PC-9 (cell line): ENCODE measurements around the gene EIF4E1B. TPM values are rescaled to one million over a fixed set of nuclear protein-coding genes. Genes with fewer than 3 reads are reported as not detected.

Source experiments
- BruUV-seq: library from RNA; stranded (reverse); fragments of 400-500 nt; replicated peaks from 2 replicates; lab custom pipeline; 2021; lab: Mats Ljungman, UMichigan
- CTCF ChIA-PET: fragments of 300-600 bp; sonication (Branson Sonifier 250); formaldehyde crosslinking; loops from one replicate; lab custom pipeline; 2022; ENCODE audit warnings: antibody characterized with exemption; lab: Charles Lee
- POLR2A ChIA-PET: fragments of 300-600 bp; sonication (Branson Sonifier 250); formaldehyde crosslinking; loops from one replicate; lab custom pipeline; 2022; ENCODE audit warnings: antibody characterized with exemption; ENCODE audit not compliant: unreplicated experiment; lab: Charles Lee
- DNase-seq, 2 experiments: peaks; one replicate each; pipeline versions ENCODE4 v3.0.0 to v3.0.0-alpha.2; 2015 to 2022; ENCODE audit warnings: mixed read lengths in 1 of 2
- H2AFZ ChIP-seq: fragments of 200-600 bp; sonication (generic); 2 replicates; pipeline ENCODE4 v1.8.1; 2017; ENCODE audit warnings: antibody characterized with exemption
- H3F3A ChIP-seq: fragments of 200-600 bp; sonication (generic); 2 replicates; pipeline ENCODE4 v1.8.1; 2017; ENCODE audit warnings: antibody characterized with exemption, mild to moderate bottlenecking, low read depth; ENCODE audit not compliant: insufficient read depth
- H3K27ac ChIP-seq: fragments of 200-600 bp; sonication (generic); 2 replicates; pipeline ENCODE4 v1.6.1; 2016; ENCODE audit warnings: mixed run types
- H3K27me3 ChIP-seq: fragments of 200-600 bp; sonication (generic); 2 replicates; pipeline ENCODE4 v1.6.1; 2016; ENCODE audit warnings: low read depth, mixed run types; ENCODE audit not compliant: insufficient read depth
- H3K36me3 ChIP-seq: fragments of 200-600 bp; sonication (generic); 2 replicates; pipeline ENCODE4 v1.6.1; 2016; ENCODE audit warnings: low read depth, mixed run types
- H3K4me1 ChIP-seq: fragments of 200-600 bp; sonication (generic); replicated peaks from 2 replicates; pipeline ENCODE4 v1.6.1; 2016; ENCODE audit warnings: mixed run types; ENCODE audit not compliant: insufficient read depth
- H3K4me2 ChIP-seq: fragments of 200-600 bp; sonication (generic); 2 replicates; pipeline ENCODE4 v1.6.1; 2017; ENCODE audit warnings: mixed run types
- H3K4me3 ChIP-seq: fragments of 200-600 bp; sonication (generic); 2 replicates; pipeline ENCODE4 v1.6.1; 2016; ENCODE audit warnings: mixed run types
- H3K79me2 ChIP-seq: fragments of 200-600 bp; sonication (generic); 2 replicates; pipeline ENCODE4 v1.6.1; 2017; ENCODE audit warnings: low read depth, mixed run types
- H3K9me2 ChIP-seq: fragments of 200-600 bp; sonication (generic); 2 replicates; pipeline ENCODE4 v1.8.1; 2017; ENCODE audit warnings: mild to moderate bottlenecking; ENCODE audit not compliant: insufficient read depth
- H3K9me3 ChIP-seq: fragments of 200-600 bp; sonication (generic); 2 replicates; pipeline ENCODE4 v1.8.1; 2016; ENCODE audit warnings: low read depth; ENCODE audit not compliant: insufficient read depth
- H4K20me1 ChIP-seq: fragments of 200-600 bp; sonication (generic); 2 replicates; pipeline ENCODE4 v1.8.1; 2017; ENCODE audit not compliant: insufficient read depth
- EZH2 ChIP-seq: fragments of 200-600 bp; sonication (generic); IDR thresholded peaks from 2 replicates; pipeline ENCODE4 v1.8.0; 2017; ENCODE audit warnings: antibody characterized with exemption, low read depth
- intact Hi-C: fragments of 100-400 bp; cut with micrococcal nuclease; formaldehyde crosslinking; loops from one replicate; pipeline ENCODE4 v1.10.0; 2022; ENCODE audit not compliant: unreplicated experiment
- total RNA-seq: library from RNA; stranded (reverse); gene quantifications from 2 replicates; pipeline ENCODE4 v1.2.3, GENCODE V29; 2021
- TF ChIP-seq, protein P1 (sequence below): fragments of 200-600 bp; sonication (generic); conservative IDR thresholded peaks from 2 replicates; pipeline ENCODE4 v1.6.1; 2017; ENCODE audit warnings: mixed run types, antibody characterized with exemption, mild to moderate bottlenecking, moderate library complexity

The EIF4E1B gene
- total RNA-seq, 1 experiment from 2014 or later = not detected

DNA sequence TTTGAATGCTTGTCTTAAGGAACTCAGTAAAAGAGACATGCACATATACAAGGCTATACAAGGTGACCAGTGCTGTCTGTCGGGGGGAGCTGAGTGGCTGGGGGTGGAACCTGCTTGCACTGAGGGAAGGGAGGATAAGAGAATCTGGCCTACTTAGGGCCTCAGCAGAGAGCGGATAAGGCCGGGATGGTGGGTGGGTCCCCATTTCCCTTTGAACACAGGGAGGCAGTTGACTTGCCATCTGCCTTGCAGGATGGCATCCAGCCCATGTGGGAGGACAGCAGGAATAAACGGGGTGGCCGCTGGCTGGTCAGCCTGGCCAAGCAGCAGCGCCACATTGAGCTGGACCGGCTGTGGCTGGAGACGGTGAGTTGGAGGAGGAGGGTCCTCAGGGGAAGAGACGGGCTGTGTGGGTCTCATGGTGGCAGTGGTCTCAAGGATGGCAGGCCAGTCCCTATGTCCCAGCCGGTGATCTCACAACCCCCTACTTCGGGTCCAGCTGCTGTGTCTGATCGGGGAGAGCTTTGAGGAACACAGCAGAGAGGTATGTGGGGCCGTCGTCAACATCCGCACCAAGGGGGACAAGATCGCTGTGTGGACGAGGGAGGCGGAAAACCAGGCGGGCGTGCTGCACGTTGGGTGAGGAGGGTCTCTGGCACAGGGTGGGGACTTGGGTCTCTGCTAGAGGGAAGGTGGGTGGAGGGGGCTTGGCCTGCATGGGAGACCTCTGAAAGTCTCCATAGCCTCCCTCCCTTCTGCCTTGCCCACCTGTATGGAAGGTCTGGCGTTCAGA is 14.6 kb downstream of the EIF4E1B start:
- no peaks in the 10 kb centered on the region for H3K36me3 ChIP-seq
- H3K9me3 ChIP-seq = no peaks in the 10 kb centered on the region
- no peak overlapping the region for H3K27ac ChIP-seq
- peaks cover 14% of the 10 kb centered on the region; the same call in 1 of the 2 replicates for H4K20me1 ChIP-seq
- intact Hi-C loops = loop anchor here (5.0 to 10.0 kb wide), 2 partner anchors 260 to 657 kb away; partner anchors contain the start of genes HIGD2A, NOP16, PRELID1 and RAB24
- no peak overlapping the region for H3K4me2 ChIP-seq
- no peak overlapping the region for H3K4me3 ChIP-seq
- TF ChIP-seq, protein P1, sequence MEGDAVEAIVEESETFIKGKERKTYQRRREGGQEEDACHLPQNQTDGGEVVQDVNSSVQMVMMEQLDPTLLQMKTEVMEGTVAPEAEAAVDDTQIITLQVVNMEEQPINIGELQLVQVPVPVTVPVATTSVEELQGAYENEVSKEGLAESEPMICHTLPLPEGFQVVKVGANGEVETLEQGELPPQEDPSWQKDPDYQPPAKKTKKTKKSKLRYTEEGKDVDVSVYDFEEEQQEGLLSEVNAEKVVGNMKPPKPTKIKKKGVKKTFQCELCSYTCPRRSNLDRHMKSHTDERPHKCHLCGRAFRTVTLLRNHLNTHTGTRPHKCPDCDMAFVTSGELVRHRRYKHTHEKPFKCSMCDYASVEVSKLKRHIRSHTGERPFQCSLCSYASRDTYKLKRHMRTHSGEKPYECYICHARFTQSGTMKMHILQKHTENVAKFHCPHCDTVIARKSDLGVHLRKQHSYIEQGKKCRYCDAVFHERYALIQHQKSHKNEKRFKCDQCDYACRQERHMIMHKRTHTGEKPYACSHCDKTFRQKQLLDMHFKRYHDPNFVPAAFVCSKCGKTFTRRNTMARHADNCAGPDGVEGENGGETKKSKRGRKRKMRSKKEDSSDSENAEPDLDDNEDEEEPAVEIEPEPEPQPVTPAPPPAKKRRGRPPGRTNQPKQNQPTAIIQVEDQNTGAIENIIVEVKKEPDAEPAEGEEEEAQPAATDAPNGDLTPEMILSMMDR = no peak
- no peak for TF ChIP-seq EZH2
- ChIA-PET POLR2A (no interaction called here), CTCF (no interaction called here)
- H3K27me3 ChIP-seq = no peaks in the 10 kb centered on the region
- no TSS peak for BruUV-seq
- peaks cover 11% of the 10 kb centered on the region for H3K4me1 ChIP-seq
- H3K9me2 ChIP-seq = no peaks in the 10 kb centered on the region
- peaks cover 26% of the 10 kb centered on the region for H3K79me2 ChIP-seq
- no peak overlapping the region for H2AFZ ChIP-seq
- DNase-seq = no peak
- no peaks in the 10 kb centered on the region; the same call in 1 of the 2 replicates for H3F3A ChIP-seq

DNA sequence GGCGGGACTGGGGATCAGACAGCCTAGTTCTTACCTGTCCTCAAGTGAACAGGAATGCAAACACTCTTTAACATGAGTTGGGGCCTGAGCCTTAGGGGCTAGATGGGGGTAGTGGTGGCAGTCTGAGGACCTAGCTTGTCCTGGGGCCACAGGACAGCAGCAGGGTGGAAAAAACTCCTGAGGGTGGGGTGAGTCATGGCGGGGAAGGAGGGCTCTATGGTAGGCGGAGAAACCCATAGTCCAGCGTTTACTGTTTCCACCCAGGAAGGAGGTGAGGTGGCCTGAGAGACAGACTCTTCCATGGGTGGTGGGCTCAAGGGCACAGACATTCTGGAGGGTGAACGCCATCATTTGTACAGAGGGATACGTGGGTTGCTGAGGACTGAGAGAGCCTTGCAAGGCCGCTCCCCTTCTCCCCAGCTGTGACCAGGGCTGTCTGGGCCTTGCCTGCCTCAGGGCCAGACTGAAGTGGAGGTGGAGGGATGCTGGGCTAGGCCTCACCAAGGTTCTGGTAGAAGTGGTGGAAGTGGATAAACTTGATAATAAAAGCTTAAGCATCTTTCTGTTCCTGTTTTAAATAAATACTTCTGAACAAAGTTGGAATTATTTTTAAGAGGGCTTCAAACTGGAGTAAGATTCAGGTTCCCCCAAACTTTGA is 15.7 kb downstream of the EIF4E1B start:
- H3K4me3 ChIP-seq = peak overlapping the region; percentile 47; the same call in 1 of the 2 replicates

More for the DNA sequence above, 15.7 kb downstream of the EIF4E1B start:
- Histone ChIP-seq H3K4me1 (peaks cover 11% of the 10 kb centered on the region), H3K27ac (no peak overlapping the region), H3K9me3 (no peaks in the 10 kb centered on the region), H3K79me2 (peaks cover 34% of the 10 kb centered on the region), H3K36me3 (no peaks in the 10 kb centered on the region), H3K27me3 (no peaks in the 10 kb centered on the region), H4K20me1 (peaks cover 20% of the 10 kb centered on the region; the same call in 1 of the 2 replicates), H3F3A (no peaks in the 10 kb centered on the region; the same call in 1 of the 2 replicates), H3K4me2 (peak overlapping the region; percentile 69), H3K9me2 (no peaks in the 10 kb centered on the region), H2AFZ (peak overlapping the region; percentile 86)
- no peak for DNase-seq
- CTCF ChIA-PET = interaction anchor here (0.5 to 0.9 kb wide), 4 partner anchors 25 to 916 kb away, joined by 4 to 5 read pairs (median 5); no protein-coding TSS in a partner anchor
- no TSS peak for BruUV-seq
- intact Hi-C loops = loop anchor here (2.0 to 10.0 kb wide), 4 partner anchors 197 to 656 kb away; partner anchors contain the start of genes FAF2, FGFR4, HIGD2A and NOP16
- POLR2A ChIA-PET = no interaction called here
- TF ChIP-seq, protein P1 = no peak
- no peak for TF ChIP-seq EZH2
